ENCODE results near the gene COA7. TPM values are rescaled to one million over a fixed set of nuclear protein-coding genes. Genes with fewer than 3 reads are reported as not detected.

COA7 gene
- total and polyA plus RNA-seq, 4 donors = 4.7 to 14.1 (median 8.7) TPM

DNA sequence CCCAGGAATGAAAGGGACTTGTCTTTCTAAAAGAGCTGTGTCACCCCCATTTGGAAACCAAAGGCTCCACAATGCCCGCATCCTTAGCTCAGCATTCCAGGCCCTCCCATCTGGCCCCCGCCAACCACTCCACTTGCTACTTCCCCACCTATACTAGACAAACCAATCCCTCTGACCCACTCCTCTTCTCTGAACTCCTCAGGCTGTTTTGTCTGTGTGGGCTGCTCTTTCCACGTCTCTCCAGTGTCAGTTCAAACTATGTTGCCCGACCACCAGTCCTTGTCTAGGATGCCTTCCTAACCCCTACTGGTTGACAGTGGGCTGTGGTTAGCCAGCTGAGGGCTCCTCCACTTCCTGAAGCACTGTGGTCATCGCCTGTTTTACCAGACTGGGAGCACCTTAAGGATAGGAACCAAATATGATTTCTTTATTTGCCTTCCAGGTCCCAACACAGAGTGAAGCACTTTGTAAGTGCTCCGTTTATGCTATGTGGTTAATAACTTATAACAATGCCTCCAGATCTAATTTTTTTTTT lies 8.1 kb upstream of the COA7 start:
- no peaks in the 10 kb centered on the region for H3K27me3 ChIP-seq (ENCODE audit: control insufficient read depth in 4 of 4, insufficient read depth in 4 of 4, low read length in 3 of 4)
- no peak for DNase-seq (ENCODE audit: low spot score)
- no peaks in the 10 kb centered on the region for H3K36me3 ChIP-seq (ENCODE audit: control insufficient read depth in 4 of 4, insufficient read depth in 3 of 4, low read depth in 1 of 4, low read length in 3 of 4)
- H3K4me3 ChIP-seq (ENCODE audit: low read depth in 1 of 3, low read length in 3 of 3) = no peak overlapping the region
- TF ChIP-seq GABPA (IDR thresholded peaks at IDR 0.05 in 1 of 2, conservative IDR thresholded peaks at IDR 0.05 in 1 of 2) = no peak
- no peak for TF ChIP-seq HNF4G (IDR thresholded peaks at IDR 0.05)
- TF ChIP-seq, protein P1, sequence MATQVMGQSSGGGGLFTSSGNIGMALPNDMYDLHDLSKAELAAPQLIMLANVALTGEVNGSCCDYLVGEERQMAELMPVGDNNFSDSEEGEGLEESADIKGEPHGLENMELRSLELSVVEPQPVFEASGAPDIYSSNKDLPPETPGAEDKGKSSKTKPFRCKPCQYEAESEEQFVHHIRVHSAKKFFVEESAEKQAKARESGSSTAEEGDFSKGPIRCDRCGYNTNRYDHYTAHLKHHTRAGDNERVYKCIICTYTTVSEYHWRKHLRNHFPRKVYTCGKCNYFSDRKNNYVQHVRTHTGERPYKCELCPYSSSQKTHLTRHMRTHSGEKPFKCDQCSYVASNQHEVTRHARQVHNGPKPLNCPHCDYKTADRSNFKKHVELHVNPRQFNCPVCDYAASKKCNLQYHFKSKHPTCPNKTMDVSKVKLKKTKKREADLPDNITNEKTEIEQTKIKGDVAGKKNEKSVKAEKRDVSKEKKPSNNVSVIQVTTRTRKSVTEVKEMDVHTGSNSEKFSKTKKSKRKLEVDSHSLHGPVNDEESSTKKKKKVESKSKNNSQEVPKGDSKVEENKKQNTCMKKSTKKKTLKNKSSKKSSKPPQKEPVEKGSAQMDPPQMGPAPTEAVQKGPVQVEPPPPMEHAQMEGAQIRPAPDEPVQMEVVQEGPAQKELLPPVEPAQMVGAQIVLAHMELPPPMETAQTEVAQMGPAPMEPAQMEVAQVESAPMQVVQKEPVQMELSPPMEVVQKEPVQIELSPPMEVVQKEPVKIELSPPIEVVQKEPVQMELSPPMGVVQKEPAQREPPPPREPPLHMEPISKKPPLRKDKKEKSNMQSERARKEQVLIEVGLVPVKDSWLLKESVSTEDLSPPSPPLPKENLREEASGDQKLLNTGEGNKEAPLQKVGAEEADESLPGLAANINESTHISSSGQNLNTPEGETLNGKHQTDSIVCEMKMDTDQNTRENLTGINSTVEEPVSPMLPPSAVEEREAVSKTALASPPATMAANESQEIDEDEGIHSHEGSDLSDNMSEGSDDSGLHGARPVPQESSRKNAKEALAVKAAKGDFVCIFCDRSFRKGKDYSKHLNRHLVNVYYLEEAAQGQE (IDR thresholded peaks at IDR 0.05) = no peak
- TF ChIP-seq SP1 (IDR thresholded peaks at IDR 0.05) = no peak
- TF ChIP-seq, protein P2, sequence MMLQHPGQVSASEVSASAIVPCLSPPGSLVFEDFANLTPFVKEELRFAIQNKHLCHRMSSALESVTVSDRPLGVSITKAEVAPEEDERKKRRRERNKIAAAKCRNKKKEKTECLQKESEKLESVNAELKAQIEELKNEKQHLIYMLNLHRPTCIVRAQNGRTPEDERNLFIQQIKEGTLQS (IDR thresholded peaks at IDR 0.05) = no peak
- TF ChIP-seq, protein P3, sequence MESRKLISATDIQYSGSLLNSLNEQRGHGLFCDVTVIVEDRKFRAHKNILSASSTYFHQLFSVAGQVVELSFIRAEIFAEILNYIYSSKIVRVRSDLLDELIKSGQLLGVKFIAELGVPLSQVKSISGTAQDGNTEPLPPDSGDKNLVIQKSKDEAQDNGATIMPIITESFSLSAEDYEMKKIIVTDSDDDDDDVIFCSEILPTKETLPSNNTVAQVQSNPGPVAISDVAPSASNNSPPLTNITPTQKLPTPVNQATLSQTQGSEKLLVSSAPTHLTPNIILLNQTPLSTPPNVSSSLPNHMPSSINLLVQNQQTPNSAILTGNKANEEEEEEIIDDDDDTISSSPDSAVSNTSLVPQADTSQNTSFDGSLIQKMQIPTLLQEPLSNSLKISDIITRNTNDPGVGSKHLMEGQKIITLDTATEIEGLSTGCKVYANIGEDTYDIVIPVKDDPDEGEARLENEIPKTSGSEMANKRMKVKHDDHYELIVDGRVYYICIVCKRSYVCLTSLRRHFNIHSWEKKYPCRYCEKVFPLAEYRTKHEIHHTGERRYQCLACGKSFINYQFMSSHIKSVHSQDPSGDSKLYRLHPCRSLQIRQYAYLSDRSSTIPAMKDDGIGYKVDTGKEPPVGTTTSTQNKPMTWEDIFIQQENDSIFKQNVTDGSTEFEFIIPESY (IDR thresholded peaks at IDR 0.05) = no peak
- TF ChIP-seq FOXA2 (IDR thresholded peaks at IDR 0.05) = no peak
- no peak for TF ChIP-seq RXRA (IDR thresholded peaks at IDR 0.05)
- TF ChIP-seq, protein P4, sequence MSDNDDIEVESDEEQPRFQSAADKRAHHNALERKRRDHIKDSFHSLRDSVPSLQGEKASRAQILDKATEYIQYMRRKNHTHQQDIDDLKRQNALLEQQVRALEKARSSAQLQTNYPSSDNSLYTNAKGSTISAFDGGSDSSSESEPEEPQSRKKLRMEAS (IDR thresholded peaks at IDR 0.05) = no peak
- TF ChIP-seq HNF4A (conservative IDR thresholded peaks at IDR 0.05) = no peak
- TF ChIP-seq RAD21 (IDR thresholded peaks at IDR 0.05) = no peak
- TF ChIP-seq NR2F2 (IDR thresholded peaks at IDR 0.05) = no peak
- no peak for TF ChIP-seq FOXA1 (IDR thresholded peaks at IDR 0.05)
- TF ChIP-seq TAF1 (conservative IDR thresholded peaks at IDR 0.05) = no peak
- TF ChIP-seq YY1 (IDR thresholded peaks at IDR 0.05) = no peak
- TF ChIP-seq, protein P5, sequence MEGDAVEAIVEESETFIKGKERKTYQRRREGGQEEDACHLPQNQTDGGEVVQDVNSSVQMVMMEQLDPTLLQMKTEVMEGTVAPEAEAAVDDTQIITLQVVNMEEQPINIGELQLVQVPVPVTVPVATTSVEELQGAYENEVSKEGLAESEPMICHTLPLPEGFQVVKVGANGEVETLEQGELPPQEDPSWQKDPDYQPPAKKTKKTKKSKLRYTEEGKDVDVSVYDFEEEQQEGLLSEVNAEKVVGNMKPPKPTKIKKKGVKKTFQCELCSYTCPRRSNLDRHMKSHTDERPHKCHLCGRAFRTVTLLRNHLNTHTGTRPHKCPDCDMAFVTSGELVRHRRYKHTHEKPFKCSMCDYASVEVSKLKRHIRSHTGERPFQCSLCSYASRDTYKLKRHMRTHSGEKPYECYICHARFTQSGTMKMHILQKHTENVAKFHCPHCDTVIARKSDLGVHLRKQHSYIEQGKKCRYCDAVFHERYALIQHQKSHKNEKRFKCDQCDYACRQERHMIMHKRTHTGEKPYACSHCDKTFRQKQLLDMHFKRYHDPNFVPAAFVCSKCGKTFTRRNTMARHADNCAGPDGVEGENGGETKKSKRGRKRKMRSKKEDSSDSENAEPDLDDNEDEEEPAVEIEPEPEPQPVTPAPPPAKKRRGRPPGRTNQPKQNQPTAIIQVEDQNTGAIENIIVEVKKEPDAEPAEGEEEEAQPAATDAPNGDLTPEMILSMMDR (IDR thresholded peaks at IDR 0.05; ENCODE audit: low read depth, low read length, missing input control) = no peak
- H3K27ac ChIP-seq (ENCODE audit: low read depth in 1 of 2, low read length in 2 of 2) = no peak overlapping the region
- H3K9ac ChIP-seq (ENCODE audit: low read depth in 1 of 2, low read length in 2 of 2) = no peak overlapping the region
- H3K9me3 ChIP-seq (ENCODE audit: control insufficient read depth in 4 of 4, low read length in 3 of 4) = no peaks in the 10 kb centered on the region
- H3K4me1 ChIP-seq (ENCODE audit: control insufficient read depth in 4 of 4, insufficient read depth in 4 of 4, low read length in 3 of 4) = peaks cover 0 to 8% (median 5%) of the 10 kb centered on the region in 4 donors
- WGBS = 74% methylated on average over 6 of the region's 6 CpGs
